PC-3 (cell line): ENCODE results near the gene NPR2.

ENCODE experiments used
- EZH2 ChIP-seq: fragments of 300-600 bp; sonication (generic); IDR thresholded peaks from one replicate; pipeline ENCODE4 v1.6.1; 2017; ENCODE audit warnings: antibody characterized with exemption, mild to moderate bottlenecking, low read length; ENCODE audit not compliant: unreplicated experiment
- EZH2phosphoT487 ChIP-seq: fragments of 300-600 bp; sonication (generic); IDR thresholded peaks from 2 replicates; pipeline ENCODE4 v1.6.1; 2018; ENCODE audit warnings: mild to moderate bottlenecking, antibody characterized with exemption, low read length, borderline replicate concordance
- TF ChIP-seq, protein P1 (sequence below): fragments of 300-600 bp; sonication (generic); conservative IDR thresholded peaks from 2 replicates; pipeline ENCODE4 v1.5.1; 2017; ENCODE audit warnings: antibody characterized with exemption, low read depth, mild to moderate bottlenecking, low read length

DNA sequence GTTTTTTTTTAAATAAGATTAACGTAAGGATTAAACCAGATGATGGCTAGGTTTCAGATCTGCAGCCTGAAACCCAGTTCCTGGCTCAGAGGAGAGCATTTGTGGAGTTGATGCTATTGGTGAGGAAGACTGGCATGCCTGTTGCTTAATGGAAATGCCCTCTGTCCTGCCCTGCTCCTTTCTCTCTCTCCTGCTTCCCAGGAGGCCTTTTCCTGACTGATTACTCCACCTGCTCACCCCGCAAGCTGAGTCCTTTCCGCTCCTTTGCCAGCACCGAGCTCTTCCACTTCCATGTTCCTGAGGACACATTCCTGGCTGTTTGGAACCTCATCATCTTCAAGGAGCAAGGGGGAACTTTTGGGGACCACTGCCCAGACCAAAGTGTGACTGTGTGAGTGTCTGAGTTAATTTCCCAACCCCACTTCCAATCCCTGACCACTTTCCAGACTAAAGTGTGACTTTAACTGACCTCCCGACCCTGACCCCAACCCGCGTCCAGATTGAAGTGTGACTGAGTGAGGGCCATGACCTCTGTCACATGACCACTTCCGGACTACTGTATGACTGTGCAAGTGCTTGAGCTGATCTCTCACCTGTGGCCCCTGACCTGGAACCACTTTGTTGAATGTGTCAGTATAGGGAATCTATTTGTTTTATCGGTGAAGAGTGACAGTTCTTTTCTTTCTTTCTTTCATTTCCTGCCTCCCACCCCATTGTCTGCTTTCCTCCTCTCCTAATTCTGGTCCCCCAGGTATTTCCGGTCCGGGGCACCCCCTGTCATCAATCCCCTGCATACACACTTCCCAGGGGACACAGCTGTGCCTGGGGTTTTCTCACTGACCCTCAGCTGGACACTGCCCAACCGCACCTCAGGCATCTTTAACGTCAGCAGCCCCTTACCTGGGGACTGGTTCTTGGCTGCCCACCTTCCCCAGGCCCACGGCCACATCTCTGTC is 43.1 kb downstream of the NPR2 start:
- TF ChIP-seq EZH2 = no peak
- TF ChIP-seq, protein P1, sequence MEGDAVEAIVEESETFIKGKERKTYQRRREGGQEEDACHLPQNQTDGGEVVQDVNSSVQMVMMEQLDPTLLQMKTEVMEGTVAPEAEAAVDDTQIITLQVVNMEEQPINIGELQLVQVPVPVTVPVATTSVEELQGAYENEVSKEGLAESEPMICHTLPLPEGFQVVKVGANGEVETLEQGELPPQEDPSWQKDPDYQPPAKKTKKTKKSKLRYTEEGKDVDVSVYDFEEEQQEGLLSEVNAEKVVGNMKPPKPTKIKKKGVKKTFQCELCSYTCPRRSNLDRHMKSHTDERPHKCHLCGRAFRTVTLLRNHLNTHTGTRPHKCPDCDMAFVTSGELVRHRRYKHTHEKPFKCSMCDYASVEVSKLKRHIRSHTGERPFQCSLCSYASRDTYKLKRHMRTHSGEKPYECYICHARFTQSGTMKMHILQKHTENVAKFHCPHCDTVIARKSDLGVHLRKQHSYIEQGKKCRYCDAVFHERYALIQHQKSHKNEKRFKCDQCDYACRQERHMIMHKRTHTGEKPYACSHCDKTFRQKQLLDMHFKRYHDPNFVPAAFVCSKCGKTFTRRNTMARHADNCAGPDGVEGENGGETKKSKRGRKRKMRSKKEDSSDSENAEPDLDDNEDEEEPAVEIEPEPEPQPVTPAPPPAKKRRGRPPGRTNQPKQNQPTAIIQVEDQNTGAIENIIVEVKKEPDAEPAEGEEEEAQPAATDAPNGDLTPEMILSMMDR = no peak
- TF ChIP-seq EZH2phosphoT487 = no peak
